ENCODE measurements around the gene ME1. TPM values are rescaled to one million over a fixed set of nuclear protein-coding genes. Genes with fewer than 3 reads are reported as not detected.
"Not testable (repeated sequence)": the region's sequence is repeated elsewhere in the genome, so short reads cannot be mapped to it uniquely, and the experiment has no call there.

The ME1 gene
- 1.6 TPM for polyA plus RNA-seq (ENCODE audit: insufficient read length)

GRCh38 chr6:83430611-83431544 is at the start of gene ME1:
Gene ME1 (minus strand): TSS chr6:83431051. CDS start chr6:83430954, 97 bp downstream.
- DNase-seq (ENCODE audit: low read depth) = no peak

GRCh38 chr6:83480470-83480869 is 49.6 kb upstream of the ME1 start:
- no peak for DNase-seq (ENCODE audit: low read depth)

- DNase-seq (ENCODE audit: low read depth) = no peak
These were observed 48.5 kb upstream of the ME1 start for GRCh38 chr6:83479389-83479788.

GRCh38 chr6:83476971-83477370 is 46.1 kb upstream of the ME1 start:
- no peak for DNase-seq (ENCODE audit: low read depth)

- DNase-seq (ENCODE audit: low read depth) = no peak
These were observed 43.5 kb upstream of the ME1 start for GRCh38 chr6:83474309-83474708.

- no peak for DNase-seq (ENCODE audit: low read depth)
These were observed 41.9 kb upstream of the ME1 start for GRCh38 chr6:83472767-83473166.

GRCh38 chr6:83470587-83470986 is 39.7 kb upstream of the ME1 start:
- no peak for DNase-seq (ENCODE audit: low read depth)

- no peak for DNase-seq (ENCODE audit: low read depth)
These were observed 39.1 kb upstream of the ME1 start for GRCh38 chr6:83470001-83470400.

GRCh38 chr6:83467620-83468036 is 36.8 kb upstream of the ME1 start:
- DNase-seq (ENCODE audit: low read depth) = no peak

- DNase-seq (ENCODE audit: low read depth) = no peak
These were observed 35.5 kb upstream of the ME1 start for GRCh38 chr6:83466328-83466727.

- DNase-seq (ENCODE audit: low read depth) = no peak
These were observed 33.7 kb upstream of the ME1 start for GRCh38 chr6:83464381-83465140.

- no peak for DNase-seq (ENCODE audit: low read depth)
These were observed 33.0 kb upstream of the ME1 start for GRCh38 chr6:83463886-83464285.

GRCh38 chr6:83462524-83462923 is 31.7 kb upstream of the ME1 start:
- no peak for DNase-seq (ENCODE audit: low read depth)

GRCh38 chr6:83461438-83461837 is 30.6 kb upstream of the ME1 start:
- no peak for DNase-seq (ENCODE audit: low read depth)

- DNase-seq (ENCODE audit: low read depth) = no peak
These were observed 28.8 kb upstream of the ME1 start for GRCh38 chr6:83459663-83460062.

GRCh38 chr6:83450015-83450414 is 19.2 kb upstream of the ME1 start:
- not testable (repeated sequence) for DNase-seq (ENCODE audit: low read depth)

GRCh38 chr6:83444086-83444699 is 13.3 kb upstream of the ME1 start:
- DNase-seq (ENCODE audit: low read depth) = not testable (repeated sequence)

GRCh38 chr6:83443516-83443915 is 12.7 kb upstream of the ME1 start:
- DNase-seq (ENCODE audit: low read depth) = no peak

GRCh38 chr6:83442752-83443151 is 11.9 kb upstream of the ME1 start:
- no peak for DNase-seq (ENCODE audit: low read depth)

GRCh38 chr6:83439201-83439600 is 8.3 kb upstream of the ME1 start:
- DNase-seq (ENCODE audit: low read depth) = no peak

- DNase-seq (ENCODE audit: low read depth) = no peak
These were observed 5.8 kb upstream of the ME1 start for GRCh38 chr6:83436674-83437073.

GRCh38 chr6:83433177-83433576 is 2.3 kb upstream of the ME1 start:
- DNase-seq (ENCODE audit: low read depth) = no peak
